ENCODE measurements around the gene TEX22.

The TEX22 gene

GRCh38 chr14:105398044-105398725, at the start of gene TEX22:
Gene TEX22 (plus strand): TSS chr14:105398538. CDS start chr14:105399341, 803 bp downstream.
- DNase-seq (ENCODE audit: low spot score): peak; percentile 97
- in situ Hi-C loops (cut with MboI; ENCODE audit: low sequenced_read_pairs, unreplicated experiment): no loop called here
- no peak for TF ChIP-seq CTCF (IDR thresholded peaks at IDR 0.05; ENCODE audit: borderline replicate concordance, control extremely low read depth, extremely low read depth, insufficient read depth, missing control alignments)

GRCh38 chr14:105348945-105349699, 49.2 kb upstream of the TEX22 start:
- DNase-seq (ENCODE audit: low spot score): no peak
- in situ Hi-C loops (cut with MboI; ENCODE audit: low sequenced_read_pairs, unreplicated experiment): no loop called here
- TF ChIP-seq CTCF (IDR thresholded peaks at IDR 0.05; ENCODE audit: borderline replicate concordance, control extremely low read depth, extremely low read depth, insufficient read depth, missing control alignments): no peak

- DNase-seq (ENCODE audit: low spot score): no peak
- in situ Hi-C loops (cut with MboI; ENCODE audit: low sequenced_read_pairs, unreplicated experiment): no loop called here
- TF ChIP-seq CTCF (IDR thresholded peaks at IDR 0.05; ENCODE audit: borderline replicate concordance, control extremely low read depth, extremely low read depth, insufficient read depth, missing control alignments): no peak
These were observed 48.3 kb upstream of the TEX22 start for GRCh38 chr14:105349992-105350391.

- in situ Hi-C loops (cut with MboI; ENCODE audit: low sequenced_read_pairs, unreplicated experiment): no loop called here
These were observed 47.7 kb upstream of the TEX22 start for GRCh38 chr14:105350450-105351244.

GRCh38 chr14:105351410-105351809, 46.9 kb upstream of the TEX22 start:
- DNase-seq (ENCODE audit: low spot score): no peak
- TF ChIP-seq CTCF (IDR thresholded peaks at IDR 0.05; ENCODE audit: borderline replicate concordance, control extremely low read depth, extremely low read depth, insufficient read depth, missing control alignments): no peak
- in situ Hi-C loops (cut with MboI; ENCODE audit: low sequenced_read_pairs, unreplicated experiment): no loop called here

More at GRCh38 chr14:105350450-105351244, 47.7 kb upstream of the TEX22 start:
- DNase-seq (ENCODE audit: low spot score): no peak
- no peak for TF ChIP-seq CTCF (IDR thresholded peaks at IDR 0.05; ENCODE audit: borderline replicate concordance, control extremely low read depth, extremely low read depth, insufficient read depth, missing control alignments)
